H9 (cell line): ENCODE measurements around the gene AMIGO1. TPM values are rescaled to one million over a fixed set of nuclear protein-coding genes. Genes with fewer than 3 reads are reported as not detected.

ENCODE experiments used
- DNase-seq: peaks from one replicate; pipeline ENCODE4 v3.0.0-alpha.2; 2017
- H2AFZ ChIP-seq: one replicate; pipeline ENCODE4 v1.6.1; 2013; ENCODE audit warnings: mild to moderate bottlenecking, low read length, control low read depth, moderate library complexity
- H2AK5ac ChIP-seq: 2 replicates; pipeline ENCODE4 v1.6.1; 2013; ENCODE audit warnings: low read length, control low read depth, mixed read lengths; ENCODE audit not compliant: insufficient read length
- H2BK120ac ChIP-seq: one replicate; pipeline ENCODE4 v1.6.1; 2013; ENCODE audit warnings: low read depth, mild to moderate bottlenecking, low read length, control low read depth, inconsistent platforms; ENCODE audit not compliant: poor library complexity, severe bottlenecking
- H2BK12ac ChIP-seq: 2 replicates; pipeline ENCODE4 v1.6.1; 2013; ENCODE audit warnings: low read length, control low read depth, mixed read lengths, low read depth; ENCODE audit not compliant: insufficient read length
- H2BK15ac ChIP-seq: 2 replicates; pipeline ENCODE4 v1.6.1; 2013; ENCODE audit warnings: low read depth, low read length, control low read depth
- H2BK20ac ChIP-seq: one replicate; pipeline ENCODE4 v1.6.1; 2013; ENCODE audit warnings: low read depth, mild to moderate bottlenecking, low read length, control low read depth, inconsistent platforms; ENCODE audit not compliant: poor library complexity, severe bottlenecking
- H2BK5ac ChIP-seq: 2 replicates; pipeline ENCODE4 v1.6.1; 2013; ENCODE audit warnings: low read length, control low read depth, mixed read lengths; ENCODE audit not compliant: insufficient read length
- H3K14ac ChIP-seq: 2 replicates; pipeline ENCODE4 v1.6.1; 2013; ENCODE audit warnings: low read length, control low read depth; ENCODE audit not compliant: insufficient read depth
- H3K18ac ChIP-seq: 2 replicates; pipeline ENCODE4 v1.6.1; 2013; ENCODE audit warnings: low read depth, mild to moderate bottlenecking, mixed read lengths, low read length, control low read depth; ENCODE audit not compliant: insufficient read length
- H3K23ac ChIP-seq: 2 replicates; pipeline ENCODE4 v1.6.1; 2013; ENCODE audit warnings: low read length, control low read depth, mixed read lengths, low read depth; ENCODE audit not compliant: insufficient read length
- H3K23me2 ChIP-seq: 2 replicates; pipeline ENCODE4 v1.6.1; 2013; ENCODE audit warnings: low read depth, mild to moderate bottlenecking, mixed read lengths, low read length, control low read depth; ENCODE audit not compliant: insufficient read length, poor library complexity, severe bottlenecking
- H3K27ac ChIP-seq: 2 replicates; pipeline ENCODE4 v1.5.1; 2013; ENCODE audit warnings: low read length, control low read depth, mixed read lengths, low read depth; ENCODE audit not compliant: insufficient read length
- H3K27me3 ChIP-seq: 2 replicates; pipeline ENCODE4 v1.6.1; 2013; ENCODE audit warnings: low read length, control low read depth, inconsistent platforms; ENCODE audit not compliant: insufficient read depth
- H3K4ac ChIP-seq: 2 replicates; pipeline ENCODE4 v1.6.1; 2013; ENCODE audit warnings: low read depth, mild to moderate bottlenecking, control low read depth, inconsistent platforms, low read length, moderate library complexity
- H3K4me1 ChIP-seq: 2 replicates; pipeline ENCODE4 v1.6.1; 2013; ENCODE audit warnings: low read length, control low read depth, inconsistent platforms; ENCODE audit not compliant: insufficient read depth
- H3K4me2 ChIP-seq: 2 replicates; pipeline ENCODE4 v1.6.1; 2013; ENCODE audit warnings: low read length, control low read depth, mixed read lengths; ENCODE audit not compliant: insufficient read length, insufficient read depth
- H3K56ac ChIP-seq: 2 replicates; pipeline ENCODE4 v1.6.1; 2013; ENCODE audit warnings: low read depth, mild to moderate bottlenecking, mixed read lengths, low read length, control low read depth; ENCODE audit not compliant: insufficient read length
- H3K79me1 ChIP-seq: 2 replicates; pipeline ENCODE4 v1.6.1; 2013; ENCODE audit warnings: low read depth, mild to moderate bottlenecking, moderate library complexity, low read length, control low read depth, inconsistent platforms; ENCODE audit not compliant: insufficient read depth, poor library complexity, severe bottlenecking
- H3K79me2 ChIP-seq: 2 replicates; pipeline ENCODE4 v1.6.1; 2013; ENCODE audit warnings: low read length, control low read depth, inconsistent platforms; ENCODE audit not compliant: insufficient read depth
- H3K9ac ChIP-seq: 2 replicates; pipeline ENCODE4 v1.6.1; 2013; ENCODE audit warnings: low read length, control low read depth, mixed read lengths; ENCODE audit not compliant: insufficient read length; ENCODE audit errors: extremely low read depth
- H3K9me3 ChIP-seq: one replicate; pipeline ENCODE4 v1.6.1; 2013; ENCODE audit warnings: low read depth, low read length, inconsistent platforms; ENCODE audit not compliant: control insufficient read depth
- H3T11ph ChIP-seq: one replicate; pipeline ENCODE4 v1.6.1; 2013; ENCODE audit warnings: mild to moderate bottlenecking, low read length, control low read depth, inconsistent platforms
- H4K20me1 ChIP-seq: one replicate; pipeline ENCODE4 v1.6.1; 2013; ENCODE audit not compliant: control insufficient read depth, insufficient read length, insufficient read depth
- H4K5ac ChIP-seq: 2 replicates; pipeline ENCODE4 v1.6.1; 2013; ENCODE audit warnings: low read depth, mild to moderate bottlenecking, mixed read lengths, low read length, control low read depth; ENCODE audit not compliant: insufficient read length
- H4K8ac ChIP-seq: replicated peaks from 2 replicates; pipeline ENCODE4 v1.6.1; 2013; ENCODE audit warnings: low read length, control low read depth, mixed read lengths, low read depth; ENCODE audit not compliant: insufficient read length
- H4K91ac ChIP-seq: 2 replicates; pipeline ENCODE4 v1.6.1; 2013; ENCODE audit warnings: low read depth, mild to moderate bottlenecking, moderate library complexity, mixed read lengths, low read length, control low read depth; ENCODE audit not compliant: insufficient read length
- H3K27ac Mint-ChIP-seq, 3 experiments: 2 replicates in 2 of 3; 3 replicates in 1 of 3; pipeline ENCODE4 v1.8.0; 2020 to 2021; ENCODE audit warnings: mixed read lengths in 3 of 3, mild to moderate bottlenecking in 1 of 3, moderate library complexity in 1 of 3
- H3K27me3 Mint-ChIP-seq: 2 replicates; pipeline ENCODE4 v1.8.0; 2021; ENCODE audit warnings: low read depth, mild to moderate bottlenecking, moderate library complexity, mixed read lengths
- H3K36me3 Mint-ChIP-seq, 3 experiments: 2 replicates in 2 of 3; 3 replicates in 1 of 3; pipeline ENCODE4 v1.8.0; 2020 to 2021; ENCODE audit warnings: low read depth in 3 of 3, mixed read lengths in 3 of 3; ENCODE audit not compliant: insufficient read depth in 1 of 3
- H3K4me1 Mint-ChIP-seq, 2 experiments: 2 replicates each; pipeline ENCODE4 v1.8.0; 2020; ENCODE audit warnings: mixed read lengths in 2 of 2
- H3K4me3 Mint-ChIP-seq, 2 experiments: 2 replicates in 1 of 2; 3 replicates in 1 of 2; pipeline ENCODE4 v1.8.0; 2020 to 2021; ENCODE audit warnings: mild to moderate bottlenecking in 2 of 2, mixed read lengths in 2 of 2, moderate library complexity in 1 of 2
- H3K9me3 Mint-ChIP-seq, 2 experiments: 2 replicates in 1 of 2; 3 replicates in 1 of 2; pipeline ENCODE4 v1.8.0; 2020; ENCODE audit warnings: mild to moderate bottlenecking in 2 of 2, mixed read lengths in 2 of 2, moderate library complexity in 1 of 2
- CTCF ChIP-seq: fragments of 200-600 bp; sonication (generic); conservative IDR thresholded peaks from 3 replicates; pipeline ENCODE4 v1.8.0; 2021; ENCODE audit warnings: antibody characterized with exemption, mild to moderate bottlenecking
- WGBS: extraction: QIAGEN DNeasy Blood & Tissue Kit; methylation state at CpG from one replicate; pipeline ENCODE4 v1.1.7; 2013; ENCODE audit warnings: missing lambda C conversion rate, low lambda C conversion rate, mixed read lengths; ENCODE audit not compliant: insufficient read length; ENCODE audit errors: extremely low coverage; 5-methylcytosine and 5-hydroxymethylcytosine counted together
- total RNA-seq: library from RNA; stranded (reverse); gene quantifications from 2 replicates; pipeline ENCODE4 v1.2.1, GENCODE V29; 2021

The AMIGO1 gene
- total RNA-seq, 1 experiment from 2014 or later = 4.1 TPM

GRCh38 chr1:109538827-109539555, 29.5 kb upstream of the AMIGO1 start:
- no peak overlapping the region for H3K14ac ChIP-seq

More at GRCh38 chr1:109538827-109539555, 29.5 kb upstream of the AMIGO1 start:
- Histone ChIP-seq H3T11ph (no peak overlapping the region), H3K27me3 (no peaks in the 10 kb centered on the region), H3K4me2 (no peak overlapping the region), H3K9me3 (no peaks in the 10 kb centered on the region), H3K18ac (no peak overlapping the region), H3K9ac (no peak overlapping the region), H4K20me1 (no peaks in the 10 kb centered on the region), H3K56ac (no peak overlapping the region), H2BK12ac (no peak overlapping the region), H2AFZ (no peak overlapping the region), H3K23ac (no peak overlapping the region), H4K8ac (no peak overlapping the region), H2AK5ac (no peak overlapping the region), H3K79me1 (no peaks in the 10 kb centered on the region), H2BK5ac (no peak overlapping the region), H2BK15ac (no peak overlapping the region), H3K4ac (no peak overlapping the region), H4K5ac (no peak overlapping the region), H3K23me2 (no peaks in the 10 kb centered on the region), H3K79me2 (no peaks in the 10 kb centered on the region), H2BK20ac (no peak overlapping the region), H3K4me1 (no peaks in the 10 kb centered on the region; the same call in 1 of the 2 replicates), H4K91ac (no peak overlapping the region), H2BK120ac (no peak overlapping the region), H3K27ac (no peak overlapping the region)
- H3K36me3 Mint-ChIP-seq = no peaks in the 10 kb centered on the region; a peak in 1 of 7 replicates
- H3K4me1 Mint-ChIP-seq = peaks cover 6 to 21% of the 10 kb centered on the region in 2 experiments
- no peak overlapping the region for H3K4me3 Mint-ChIP-seq
- no peak for TF ChIP-seq CTCF
- peaks cover 2% of the 10 kb centered on the region for H3K27me3 Mint-ChIP-seq
- DNase-seq = no peak
- no CpG with 5 or more reads among the region's 9 CpGs for WGBS
- H3K9me3 Mint-ChIP-seq = no peaks in the 10 kb centered on the region; a peak in 1 of 5 replicates
- H3K27ac Mint-ChIP-seq = peak overlapping the region in 1 of 3 experiments; percentile 29; a peak in 1 of 7 replicates
